ENCODE results near the gene PYCR2. TPM values are rescaled to one million over a fixed set of nuclear protein-coding genes. Genes with fewer than 3 reads are reported as not detected.
"Not testable (repeated sequence)": the region's sequence is repeated elsewhere in the genome, so short reads cannot be mapped to it uniquely, and the experiment has no call there.

Gene PYCR2
- total RNA-seq, 1 donor from 2014 or later = 59.9 TPM

GRCh38 chr1:225936523-225936922 is 12.5 kb upstream of the PYCR2 start:
- H3K27me3 Mint-ChIP-seq (ENCODE audit: low read depth) = no peaks in the 10 kb centered on the region
- H3K9me3 Mint-ChIP-seq = no peaks in the 10 kb centered on the region
- no peak for DNase-seq (ENCODE audit: low read depth, low spot score)
- no peaks in the 10 kb centered on the region for H3K36me3 Mint-ChIP-seq (ENCODE audit: low read depth)
- no peak overlapping the region for H3K27ac Mint-ChIP-seq (ENCODE audit: unreplicated experiment)
- H3K4me1 Mint-ChIP-seq = peaks cover 7% of the 10 kb centered on the region
- no peak overlapping the region for H3K4me3 Mint-ChIP-seq
- no peak for TF ChIP-seq CTCF (conservative IDR thresholded peaks at IDR 0.05)

- H3K4me3 Mint-ChIP-seq; H3K4me1 Mint-ChIP-seq; DNase-seq (ENCODE audit: low read depth, low spot score); H3K9me3 Mint-ChIP-seq; H3K27ac Mint-ChIP-seq (ENCODE audit: unreplicated experiment); H3K27me3 Mint-ChIP-seq (ENCODE audit: low read depth); H3K36me3 Mint-ChIP-seq (ENCODE audit: low read depth): not testable (repeated sequence)
These were observed 12.0 kb upstream of the PYCR2 start for GRCh38 chr1:225936086-225936485.

- Mint-ChIP-seq H3K4me1 (peaks cover 4% of the 10 kb centered on the region), H3K9me3 (no peaks in the 10 kb centered on the region), H3K36me3 (ENCODE audit: low read depth) (no peaks in the 10 kb centered on the region), H3K27me3 (ENCODE audit: low read depth) (no peaks in the 10 kb centered on the region), H3K4me3 (no peak overlapping the region), H3K27ac (ENCODE audit: unreplicated experiment) (no peak overlapping the region)
- DNase-seq (ENCODE audit: low read depth, low spot score) = no peak
- TF ChIP-seq CTCF (conservative IDR thresholded peaks at IDR 0.05) = no peak
These were observed 10.7 kb upstream of the PYCR2 start for GRCh38 chr1:225934711-225935110.

GRCh38 chr1:225933072-225933471 is 9.0 kb upstream of the PYCR2 start:
- no peaks in the 10 kb centered on the region for H3K27me3 Mint-ChIP-seq (ENCODE audit: low read depth)
- no peaks in the 10 kb centered on the region for H3K36me3 Mint-ChIP-seq (ENCODE audit: low read depth)
- no peak for TF ChIP-seq CTCF (conservative IDR thresholded peaks at IDR 0.05)
- peaks cover 4% of the 10 kb centered on the region for H3K4me1 Mint-ChIP-seq
- H3K9me3 Mint-ChIP-seq = no peaks in the 10 kb centered on the region
- no peak for DNase-seq (ENCODE audit: low read depth, low spot score)
- H3K4me3 Mint-ChIP-seq = no peak overlapping the region
- H3K27ac Mint-ChIP-seq (ENCODE audit: unreplicated experiment) = no peak overlapping the region

GRCh38 chr1:225931270-225932136 is 7.5 kb upstream of the PYCR2 start:
- no peaks in the 10 kb centered on the region for H3K4me1 Mint-ChIP-seq
- no peak overlapping the region for H3K27ac Mint-ChIP-seq (ENCODE audit: unreplicated experiment)
- DNase-seq (ENCODE audit: low read depth, low spot score) = no peak
- no peaks in the 10 kb centered on the region for H3K27me3 Mint-ChIP-seq (ENCODE audit: low read depth)
- no peaks in the 10 kb centered on the region for H3K36me3 Mint-ChIP-seq (ENCODE audit: low read depth)
- H3K4me3 Mint-ChIP-seq = no peak overlapping the region
- no peaks in the 10 kb centered on the region for H3K9me3 Mint-ChIP-seq
- TF ChIP-seq CTCF (conservative IDR thresholded peaks at IDR 0.05) = no peak

GRCh38 chr1:225930566-225930965 is 6.5 kb upstream of the PYCR2 start:
- H3K4me3 Mint-ChIP-seq = no peak overlapping the region
- no peaks in the 10 kb centered on the region for H3K36me3 Mint-ChIP-seq (ENCODE audit: low read depth)
- H3K4me1 Mint-ChIP-seq = no peaks in the 10 kb centered on the region
- no peak for DNase-seq (ENCODE audit: low read depth, low spot score)
- no peaks in the 10 kb centered on the region for H3K27me3 Mint-ChIP-seq (ENCODE audit: low read depth)
- no peak overlapping the region for H3K27ac Mint-ChIP-seq (ENCODE audit: unreplicated experiment)
- no peaks in the 10 kb centered on the region for H3K9me3 Mint-ChIP-seq
- TF ChIP-seq CTCF (conservative IDR thresholded peaks at IDR 0.05) = no peak

GRCh38 chr1:225929462-225929861 is 5.4 kb upstream of the PYCR2 start:
- not testable (repeated sequence) for H3K27ac Mint-ChIP-seq (ENCODE audit: unreplicated experiment); H3K9me3 Mint-ChIP-seq; DNase-seq (ENCODE audit: low read depth, low spot score); H3K36me3 Mint-ChIP-seq (ENCODE audit: low read depth); H3K27me3 Mint-ChIP-seq (ENCODE audit: low read depth); H3K4me3 Mint-ChIP-seq; H3K4me1 Mint-ChIP-seq

Measured in neural crest cell (in vitro differentiated cells).